GM10847 (cell line): Measurements from ENCODE around the gene SPAG9.

ENCODE experiments used
- POLR2A ChIP-seq: IDR thresholded peaks from 2 replicates; pipeline ENCODE4 v1.6.1; 2011; ENCODE audit not compliant: insufficient read length; ENCODE audit errors: extremely low read depth

The SPAG9 gene

GRCh38 chr17:51059781-51060180 lies 60.9 kb downstream of the SPAG9 start:
- TF ChIP-seq POLR2A = no peak

GRCh38 chr17:51057534-51057933 lies 63.1 kb downstream of the SPAG9 start:
- no peak for TF ChIP-seq POLR2A

GRCh38 chr17:51056813-51057510 lies 63.7 kb downstream of the SPAG9 start:
- no peak for TF ChIP-seq POLR2A

- no peak for TF ChIP-seq POLR2A
Observed at GRCh38 chr17:51054748-51055147, 65.9 kb downstream of the SPAG9 start.

GRCh38 chr17:51052235-51052634 lies 68.4 kb downstream of the SPAG9 start:
- no peak for TF ChIP-seq POLR2A

- TF ChIP-seq POLR2A = no peak
Observed at GRCh38 chr17:51050291-51051033, 70.2 kb downstream of the SPAG9 start.

- no peak for TF ChIP-seq POLR2A
Observed at GRCh38 chr17:51046514-51047384, 73.9 kb downstream of the SPAG9 start.

- TF ChIP-seq POLR2A = no peak
Observed at GRCh38 chr17:51046046-51046445, 74.6 kb downstream of the SPAG9 start.

GRCh38 chr17:51045621-51046020 lies 75.0 kb downstream of the SPAG9 start:
- TF ChIP-seq POLR2A = no peak

- no peak for TF ChIP-seq POLR2A
Observed at GRCh38 chr17:51044976-51045375, 75.7 kb downstream of the SPAG9 start.

GRCh38 chr17:51036084-51036483 lies 84.6 kb downstream of the SPAG9 start:
- no peak for TF ChIP-seq POLR2A

- TF ChIP-seq POLR2A = no peak
Observed at GRCh38 chr17:51035431-51035830, 85.2 kb downstream of the SPAG9 start.

GRCh38 chr17:51034800-51035199 lies 85.9 kb downstream of the SPAG9 start:
- no peak for TF ChIP-seq POLR2A

GRCh38 chr17:51032850-51033249 lies 87.8 kb downstream of the SPAG9 start:
- TF ChIP-seq POLR2A = no peak

GRCh38 chr17:51029568-51030463 lies 90.9 kb downstream of the SPAG9 start:
- no peak for TF ChIP-seq POLR2A

- no peak for TF ChIP-seq POLR2A
Observed at GRCh38 chr17:51029142-51029541, 91.5 kb downstream of the SPAG9 start.
